HepG2 (cell line): ENCODE results near the gene CLASP1. TPM values are rescaled to one million over a fixed set of nuclear protein-coding genes. Genes with fewer than 3 reads are reported as not detected.

ENCODE experiments used
- ARID2 ChIP-seq: sonication (generic); formaldehyde crosslinking; IDR thresholded peaks from 2 replicates; pipeline ENCODE4 v1.8.1; 2022; ENCODE audit warnings: mild to moderate bottlenecking, missing genetic modification reagents, borderline replicate concordance
- BCL6 ChIP-seq: IDR thresholded peaks from 2 replicates; pipeline ENCODE4 v1.6.1; 2016; ENCODE audit warnings: missing genetic modification reagents, missing compliant biosample characterization
- FOXO4 ChIP-seq: sonication (generic); formaldehyde crosslinking; conservative IDR thresholded peaks from 2 replicates; pipeline ENCODE4 v1.8.1; 2023; ENCODE audit warnings: missing genetic modification reagents
- HMGA1 ChIP-seq: sonication (generic); formaldehyde crosslinking; conservative IDR thresholded peaks from 2 replicates; pipeline ENCODE4 v1.4.0; 2020; ENCODE audit warnings: missing genetic modification reagents
- HNRNPL ChIP-seq: fragments of 200-400 bp; formaldehyde crosslinking; IDR thresholded peaks from 2 replicates; pipeline ENCODE4 v1.6.1; 2017; ENCODE audit warnings: mild to moderate bottlenecking, low read depth, low read length
- HNRNPLL ChIP-seq: fragments of 200-400 bp; formaldehyde crosslinking; IDR thresholded peaks from 2 replicates; pipeline ENCODE4 v1.6.1; 2017; ENCODE audit warnings: mild to moderate bottlenecking, low read depth, low read length; ENCODE audit not compliant: poor library complexity, severe bottlenecking
- IRF2 ChIP-seq: IDR thresholded peaks from 2 replicates; pipeline ENCODE4 v1.6.1; 2018; ENCODE audit warnings: missing genetic modification reagents, missing compliant biosample characterization
- JDP2 ChIP-seq: sonication (generic); formaldehyde crosslinking; IDR thresholded peaks from 2 replicates; pipeline ENCODE4 v1.8.1; 2022; ENCODE audit warnings: missing genetic modification reagents, borderline replicate concordance
- KDM5B ChIP-seq: sonication (generic); formaldehyde crosslinking; IDR thresholded peaks from 2 replicates; pipeline ENCODE4 v1.4.0; 2020; ENCODE audit warnings: missing genetic modification reagents, mild to moderate bottlenecking, borderline replicate concordance
- NFYB ChIP-seq: sonication (generic); formaldehyde crosslinking; IDR thresholded peaks from 2 replicates; pipeline ENCODE4 v1.4.0; 2020; ENCODE audit warnings: missing genetic modification reagents
- NR2C2 ChIP-seq: sonication (generic); formaldehyde crosslinking; IDR thresholded peaks from 2 replicates; pipeline ENCODE4 v1.4.0; 2020; ENCODE audit warnings: missing genetic modification reagents, mild to moderate bottlenecking, moderate library complexity, borderline replicate concordance
- SAFB2 ChIP-seq: sonication (generic); formaldehyde crosslinking; IDR thresholded peaks from 2 replicates; pipeline ENCODE4 v1.5.1; 2020; ENCODE audit warnings: missing genetic modification reagents, low read depth, mild to moderate bottlenecking, borderline replicate concordance
- SATB2 ChIP-seq: sonication (generic); formaldehyde crosslinking; IDR thresholded peaks from 2 replicates; pipeline ENCODE4 v1.5.0; 2020; ENCODE audit warnings: missing genetic modification reagents
- SOX13 ChIP-seq, 3 experiments: fragments of 450-650 bp in 1 of 3; sonication (generic) in 1 of 3; formaldehyde crosslinking in 1 of 3; IDR thresholded peaks in 2 of 3; conservative IDR thresholded peaks in 1 of 3; 2 replicates each; pipeline versions ENCODE4 v1.5.0 to v1.6.1; 2016 to 2020; ENCODE audit warnings: antibody characterized with exemption in 1 of 3, mild to moderate bottlenecking in 1 of 3, missing compliant biosample characterization in 1 of 3, missing genetic modification reagents in 1 of 3, moderate library complexity in 1 of 3
- TEAD3 ChIP-seq: optimal IDR thresholded peaks from 2 replicates; pipeline ENCODE3; 2016; ENCODE audit warnings: borderline replicate concordance
- ZNF124 ChIP-seq: sonication (generic); formaldehyde crosslinking; IDR thresholded peaks from 2 replicates; pipeline ENCODE4 v1.4.0; 2020; ENCODE audit warnings: missing genetic modification reagents
- ZNF350 ChIP-seq: sonication (generic); formaldehyde crosslinking; IDR thresholded peaks from 2 replicates; pipeline ENCODE4 v1.4.0; 2020; ENCODE audit warnings: mild to moderate bottlenecking, low read depth, missing genetic modification reagents, borderline replicate concordance
- ZNF546 ChIP-seq: sonication (generic); formaldehyde crosslinking; conservative IDR thresholded peaks from 2 replicates; pipeline ENCODE4 v1.8.1; 2023; ENCODE audit warnings: mild to moderate bottlenecking, missing genetic modification reagents
- ZNF589 ChIP-seq: sonication (generic); formaldehyde crosslinking; conservative IDR thresholded peaks from 2 replicates; pipeline ENCODE4 v1.8.0; 2022; ENCODE audit warnings: mild to moderate bottlenecking, moderate library complexity, missing genetic modification reagents
- ZSCAN29 ChIP-seq: sonication (generic); formaldehyde crosslinking; conservative IDR thresholded peaks from 2 replicates; pipeline ENCODE4 v1.4.0; 2020; ENCODE audit warnings: mild to moderate bottlenecking, missing genetic modification reagents
- polyA plus RNA-seq, 8 experiments: library from polyadenylated mRNA; depleted of rRNA in 3 of 8; stranded (reverse) in 7 of 8; unstranded in 1 of 8; fragments of >200 nt; fragmentation: Illumina TruSeq in 4 of 8; extraction: Trizol in 4 of 8; gene quantifications; 2 replicates each; pipeline versions ENCODE4 v1.2.1 to v1.2.3, GENCODE V29; 2011 to 2016; ENCODE audit warnings: low read depth in 4 of 8, missing spikeins in 1 of 8, mixed read lengths in 1 of 8; ENCODE audit not compliant: insufficient read depth in 1 of 8
- total RNA-seq, 5 experiments: library from RNA; depleted of rRNA; stranded (reverse); fragments of >200 nt; fragmentation: Illumina TruSeq; extraction: Trizol; gene quantifications; 2 replicates each; pipeline ENCODE4 v1.2.3, GENCODE V29; 2016; ENCODE audit warnings: low read depth in 1 of 5
- TF ChIP-seq, protein P1 (sequence below): sonication (generic); formaldehyde crosslinking; IDR thresholded peaks from 2 replicates; pipeline ENCODE4 v1.4.0; 2020; ENCODE audit warnings: missing genetic modification reagents; ENCODE audit errors: not compliant biosample characterization
- TF ChIP-seq, protein P2 (sequence below): IDR thresholded peaks from 2 replicates; pipeline ENCODE4 v1.4.0; 2020; ENCODE audit warnings: mild to moderate bottlenecking, missing genetic modification reagents

Gene CLASP1
- total and polyA plus RNA-seq, 2 of the 13 experiments (the other 11 are each of a cell fraction or from before 2014, with no cell fraction given) = 11.7 to 47.9 TPM

DNA sequence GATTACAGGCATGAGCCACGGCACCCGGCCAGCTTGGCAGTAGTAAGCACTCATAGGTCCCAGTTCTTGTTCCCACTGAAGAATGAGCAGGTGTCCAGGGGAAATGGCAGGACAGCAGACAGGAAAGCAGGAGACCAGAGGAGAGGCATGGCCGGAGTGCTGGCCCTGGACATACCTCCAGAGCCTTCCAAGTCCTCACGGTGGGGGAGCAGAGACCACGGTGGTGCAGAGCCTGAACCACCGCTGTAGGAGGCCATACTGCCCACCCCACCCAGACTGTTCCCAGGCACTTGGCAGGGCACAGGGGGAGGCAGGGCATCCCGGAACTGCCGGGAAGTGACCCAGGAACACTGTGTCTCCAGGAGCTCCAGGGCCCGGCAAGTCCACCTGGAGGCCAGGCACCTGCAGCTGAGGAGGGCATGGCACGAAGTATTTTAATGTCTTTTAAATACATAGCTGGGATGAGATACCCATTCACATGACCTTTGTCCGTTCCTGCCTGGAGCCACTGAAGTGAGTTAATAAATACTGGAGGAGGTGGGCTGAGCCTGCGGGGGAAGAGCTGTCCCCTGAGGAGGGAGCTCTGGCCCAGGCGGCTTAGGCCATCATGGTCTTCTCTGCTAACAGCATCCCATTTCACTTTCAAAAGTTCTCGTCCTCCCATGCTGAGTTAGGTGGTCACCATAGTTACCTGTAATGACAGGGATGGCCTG lies 314.5 kb downstream of the CLASP1 start (continued):
- TF ChIP-seq SATB2 (CRISPR knock-in tag) (no peak), SAFB2 (CRISPR knock-in tag) (no peak), ZSCAN29 (CRISPR knock-in tag) (0 out of 2 replicates have a peak, but pooled peaks have one; percentile 48), TEAD3 (CRISPR knock-in tag) (peak; percentile 35), FOXO4 (CRISPR knock-in tag) (no peak), BCL6 (CRISPR knock-in tag) (no peak), JDP2 (no peak; the same call in 1 of the 2 replicates), ZNF350 (CRISPR knock-in tag) (peak; percentile 5; the same call in 1 of the 2 replicates), NFYB (no peak), IRF2 (CRISPR knock-in tag) (no peak), ARID2 (CRISPR knock-in tag) (no peak), KDM5B (CRISPR knock-in tag) (no peak), ZNF124 (CRISPR knock-in tag) (no peak), SOX13 (IDR thresholded peaks at IDR 0.05) (no peak), SOX13 (CRISPR knock-in tag; conservative IDR thresholded peaks at IDR 0.05 in 1 of 2, IDR thresholded peaks at IDR 0.05 in 1 of 2) (no peak), HNRNPL (peak; percentile 69; the same call in 1 of the 2 replicates), HMGA1 (CRISPR knock-in tag) (no peak), ZNF589 (no peak), HNRNPLL (peak; percentile 19), ZNF546 (CRISPR knock-in tag) (no peak), NR2C2 (0 out of 2 replicates have a peak, but pooled peaks have one; percentile 40)
- TF ChIP-seq, protein P1, sequence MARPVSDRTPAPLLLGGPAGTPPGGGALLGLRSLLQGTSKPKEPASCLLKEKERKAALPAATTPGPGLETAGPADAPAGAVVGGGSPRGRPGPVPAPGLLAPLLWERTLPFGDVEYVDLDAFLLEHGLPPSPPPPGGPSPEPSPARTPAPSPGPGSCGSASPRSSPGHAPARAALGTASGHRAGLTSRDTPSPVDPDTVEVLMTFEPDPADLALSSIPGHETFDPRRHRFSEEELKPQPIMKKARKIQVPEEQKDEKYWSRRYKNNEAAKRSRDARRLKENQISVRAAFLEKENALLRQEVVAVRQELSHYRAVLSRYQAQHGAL = no peak
- TF ChIP-seq, protein P2, sequence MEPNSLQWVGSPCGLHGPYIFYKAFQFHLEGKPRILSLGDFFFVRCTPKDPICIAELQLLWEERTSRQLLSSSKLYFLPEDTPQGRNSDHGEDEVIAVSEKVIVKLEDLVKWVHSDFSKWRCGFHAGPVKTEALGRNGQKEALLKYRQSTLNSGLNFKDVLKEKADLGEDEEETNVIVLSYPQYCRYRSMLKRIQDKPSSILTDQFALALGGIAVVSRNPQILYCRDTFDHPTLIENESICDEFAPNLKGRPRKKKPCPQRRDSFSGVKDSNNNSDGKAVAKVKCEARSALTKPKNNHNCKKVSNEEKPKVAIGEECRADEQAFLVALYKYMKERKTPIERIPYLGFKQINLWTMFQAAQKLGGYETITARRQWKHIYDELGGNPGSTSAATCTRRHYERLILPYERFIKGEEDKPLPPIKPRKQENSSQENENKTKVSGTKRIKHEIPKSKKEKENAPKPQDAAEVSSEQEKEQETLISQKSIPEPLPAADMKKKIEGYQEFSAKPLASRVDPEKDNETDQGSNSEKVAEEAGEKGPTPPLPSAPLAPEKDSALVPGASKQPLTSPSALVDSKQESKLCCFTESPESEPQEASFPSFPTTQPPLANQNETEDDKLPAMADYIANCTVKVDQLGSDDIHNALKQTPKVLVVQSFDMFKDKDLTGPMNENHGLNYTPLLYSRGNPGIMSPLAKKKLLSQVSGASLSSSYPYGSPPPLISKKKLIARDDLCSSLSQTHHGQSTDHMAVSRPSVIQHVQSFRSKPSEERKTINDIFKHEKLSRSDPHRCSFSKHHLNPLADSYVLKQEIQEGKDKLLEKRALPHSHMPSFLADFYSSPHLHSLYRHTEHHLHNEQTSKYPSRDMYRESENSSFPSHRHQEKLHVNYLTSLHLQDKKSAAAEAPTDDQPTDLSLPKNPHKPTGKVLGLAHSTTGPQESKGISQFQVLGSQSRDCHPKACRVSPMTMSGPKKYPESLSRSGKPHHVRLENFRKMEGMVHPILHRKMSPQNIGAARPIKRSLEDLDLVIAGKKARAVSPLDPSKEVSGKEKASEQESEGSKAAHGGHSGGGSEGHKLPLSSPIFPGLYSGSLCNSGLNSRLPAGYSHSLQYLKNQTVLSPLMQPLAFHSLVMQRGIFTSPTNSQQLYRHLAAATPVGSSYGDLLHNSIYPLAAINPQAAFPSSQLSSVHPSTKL (CRISPR knock-in tag) = 0 out of 2 replicates have a peak, but pooled peaks have one; percentile 17
